Activated CD8-positive, alpha-beta memory T cell treated with anti-CD3 and anti-CD28 coated beads for 1 hour (primary cell): ENCODE measurements around the gene ITPR3.

Experiments used
- DNase-seq, 2 donors: peaks; one replicate each; pipeline ENCODE4 v3.0.0-alpha.2; 2020; ENCODE audit warnings: low read depth in 1 of 2; ENCODE audit errors: extremely low read depth in 1 of 2

Gene ITPR3

GRCh38 chr6:33664506-33665057 lies 43.5 kb downstream of the ITPR3 start:
- DNase-seq, result no peak

GRCh38 chr6:33665957-33666356 lies 44.8 kb downstream of the ITPR3 start:
- no peak for DNase-seq

GRCh38 chr6:33667072-33667471 lies 46.0 kb downstream of the ITPR3 start:
- no peak for DNase-seq

GRCh38 chr6:33667776-33668175 lies 46.7 kb downstream of the ITPR3 start:
- no peak for DNase-seq

GRCh38 chr6:33668328-33668727 lies 47.2 kb downstream of the ITPR3 start:
- DNase-seq, result no peak

GRCh38 chr6:33668914-33669313 lies 47.8 kb downstream of the ITPR3 start:
- DNase-seq, result no peak

GRCh38 chr6:33670086-33670660 lies 49.1 kb downstream of the ITPR3 start:
- no peak for DNase-seq

- DNase-seq, result no peak
Measured at GRCh38 chr6:33670971-33671743, 50.0 kb downstream of the ITPR3 start.

GRCh38 chr6:33671744-33672072 lies 50.6 kb downstream of the ITPR3 start:
- no peak for DNase-seq

GRCh38 chr6:33672808-33673207 lies 51.7 kb downstream of the ITPR3 start:
- DNase-seq, result no peak

- DNase-seq, result no peak
Measured at GRCh38 chr6:33673851-33674250, 52.7 kb downstream of the ITPR3 start.

GRCh38 chr6:33675968-33676367 lies 54.8 kb downstream of the ITPR3 start:
- no peak for DNase-seq

GRCh38 chr6:33676416-33677142 lies 55.5 kb downstream of the ITPR3 start:
- no peak for DNase-seq

- DNase-seq, result no peak
Measured at GRCh38 chr6:33677143-33677660, 56.1 kb downstream of the ITPR3 start.

- no peak for DNase-seq
Measured at GRCh38 chr6:33677689-33678088, 56.6 kb downstream of the ITPR3 start.

GRCh38 chr6:33678233-33678931 lies 57.3 kb downstream of the ITPR3 start:
- no peak for DNase-seq

- DNase-seq, result no peak
Measured at GRCh38 chr6:33678932-33679490, 57.9 kb downstream of the ITPR3 start.

- no peak for DNase-seq
Measured at GRCh38 chr6:33679761-33680160, 58.6 kb downstream of the ITPR3 start.

- DNase-seq, result no peak
Measured at GRCh38 chr6:33682341-33682740, 61.2 kb downstream of the ITPR3 start.

- DNase-seq, result no peak
Measured at GRCh38 chr6:33683051-33683571, 62.0 kb downstream of the ITPR3 start.
